IPS-11a (cell line): ENCODE data around the gene ENC1.

Source experiments
- H3K4me3 ChIP-seq: one replicate; pipeline ENCODE4 v1.5.1; 2013; ENCODE audit warnings: low read depth, low read length, control low read depth

The ENC1 gene

GRCh38 chr5:74616236-74617146, 24.0 kb downstream of the ENC1 start:
- no peak overlapping the region for H3K4me3 ChIP-seq

GRCh38 chr5:74613283-74613682, 27.2 kb downstream of the ENC1 start:
- H3K4me3 ChIP-seq: no peak overlapping the region

GRCh38 chr5:74612045-74612444, 28.5 kb downstream of the ENC1 start:
- H3K4me3 ChIP-seq: no peak overlapping the region

GRCh38 chr5:74608736-74609601, 31.6 kb downstream of the ENC1 start:
- no peak overlapping the region for H3K4me3 ChIP-seq

GRCh38 chr5:74605759-74606158, 34.8 kb downstream of the ENC1 start:
- H3K4me3 ChIP-seq: no peak overlapping the region

- H3K4me3 ChIP-seq: no peak overlapping the region
Measured at GRCh38 chr5:74603376-74603775, 37.2 kb downstream of the ENC1 start.

- no peak overlapping the region for H3K4me3 ChIP-seq
Measured at GRCh38 chr5:74599148-74599547, 41.4 kb downstream of the ENC1 start.

- H3K4me3 ChIP-seq: no peak overlapping the region
Measured at GRCh38 chr5:74598731-74599130, 41.8 kb downstream of the ENC1 start.

GRCh38 chr5:74596927-74597326, 43.6 kb downstream of the ENC1 start:
- H3K4me3 ChIP-seq: no peak overlapping the region

GRCh38 chr5:74595143-74595925, 45.2 kb downstream of the ENC1 start:
- no peak overlapping the region for H3K4me3 ChIP-seq

- no peak overlapping the region for H3K4me3 ChIP-seq
Measured at GRCh38 chr5:74594137-74595040, 46.1 kb downstream of the ENC1 start.

GRCh38 chr5:74589204-74590056, 51.1 kb downstream of the ENC1 start:
- no peak overlapping the region for H3K4me3 ChIP-seq

GRCh38 chr5:74588415-74588814, 52.1 kb downstream of the ENC1 start:
- no peak overlapping the region for H3K4me3 ChIP-seq

GRCh38 chr5:74587890-74588289, 52.6 kb downstream of the ENC1 start:
- H3K4me3 ChIP-seq: no peak overlapping the region

- no peak overlapping the region for H3K4me3 ChIP-seq
Measured at GRCh38 chr5:74587300-74587699, 53.2 kb downstream of the ENC1 start.

- H3K4me3 ChIP-seq: no peak overlapping the region
Measured at GRCh38 chr5:74586856-74587255, 53.7 kb downstream of the ENC1 start.

GRCh38 chr5:74582853-74583252, 57.7 kb downstream of the ENC1 start:
- no peak overlapping the region for H3K4me3 ChIP-seq

GRCh38 chr5:74581988-74582365, 58.6 kb downstream of the ENC1 start:
- H3K4me3 ChIP-seq: no peak overlapping the region

GRCh38 chr5:74580729-74581109, 59.8 kb downstream of the ENC1 start:
- H3K4me3 ChIP-seq: no peak overlapping the region
